IPS-18a (cell line): Measurements from ENCODE around the gene MATN1.
"Not testable (repeated sequence)": the region's sequence is repeated elsewhere in the genome, so short reads cannot be mapped to it uniquely, and the experiment has no call there.

Experiments
- H3K27ac ChIP-seq: one replicate; pipeline ENCODE4 v1.5.1; 2013; ENCODE audit warnings: low read length
- H3K27me3 ChIP-seq: one replicate; pipeline ENCODE4 v1.6.1; 2013; ENCODE audit warnings: mild to moderate bottlenecking, low read length; ENCODE audit not compliant: control insufficient read depth, insufficient read depth
- H3K36me3 ChIP-seq: one replicate; pipeline ENCODE4 v1.6.1; 2013; ENCODE audit warnings: low read depth, low read length; ENCODE audit not compliant: control insufficient read depth
- H3K4me1 ChIP-seq: one replicate; pipeline ENCODE4 v1.6.1; 2013; ENCODE audit warnings: low read depth, low read length; ENCODE audit not compliant: control insufficient read depth
- H3K4me3 ChIP-seq: one replicate; pipeline ENCODE4 v1.5.1; 2013; ENCODE audit warnings: low read length
- H3K9ac ChIP-seq: one replicate; pipeline ENCODE4 v1.6.1; 2013; ENCODE audit warnings: mild to moderate bottlenecking, low read length, moderate library complexity
- H3K9me3 ChIP-seq: one replicate; pipeline ENCODE4 v1.6.1; 2013; ENCODE audit warnings: low read depth, low read length; ENCODE audit not compliant: control insufficient read depth

Gene MATN1

DNA sequence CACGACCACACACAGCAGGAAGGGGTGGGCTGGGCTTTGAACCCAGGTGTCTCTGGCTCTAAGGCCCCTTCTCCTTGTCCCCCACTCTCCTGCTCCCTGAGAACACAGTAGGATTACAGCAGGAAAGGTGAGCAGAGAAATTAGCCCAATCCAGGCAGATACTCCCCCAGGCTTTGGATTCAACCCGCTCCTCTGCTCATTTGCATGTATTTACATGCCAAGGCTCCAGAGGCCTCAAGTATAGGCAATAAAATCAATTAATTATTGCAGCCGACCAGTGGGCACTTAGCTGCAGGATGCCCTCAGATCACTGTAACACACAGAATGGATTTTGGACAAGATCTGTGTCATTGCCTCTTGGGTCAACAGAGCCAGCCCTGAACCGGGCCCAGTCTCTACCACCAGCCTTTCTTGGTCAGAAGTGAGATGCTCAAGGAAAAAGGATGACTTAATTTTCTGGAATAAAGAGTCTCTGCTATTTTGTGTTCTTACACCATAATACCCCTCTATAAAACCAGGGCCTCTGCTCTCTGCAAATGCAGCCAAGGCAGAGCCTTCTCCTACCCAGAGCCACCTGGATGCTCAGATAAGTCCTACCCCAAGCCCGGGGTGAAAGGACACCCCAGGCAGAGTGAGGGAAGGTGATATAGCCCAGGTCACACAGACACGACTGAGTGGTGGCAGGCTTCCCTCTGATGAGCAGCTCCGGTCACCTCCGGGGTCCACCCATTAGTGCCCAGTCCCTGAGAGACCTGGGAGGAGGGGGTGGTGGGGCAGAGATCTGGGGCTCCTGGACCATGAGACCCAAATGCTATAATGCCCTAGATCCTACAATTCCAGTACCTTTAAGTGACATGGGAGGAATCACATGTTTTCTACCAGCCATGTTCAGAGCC lies 28.9 kb downstream of the MATN1 start:
- Histone ChIP-seq H3K36me3 (no peaks in the 10 kb centered on the region), H3K9ac (no peak overlapping the region), H3K9me3 (no peaks in the 10 kb centered on the region), H3K4me3 (no peak overlapping the region), H3K27ac (no peak overlapping the region), H3K27me3 (no peaks in the 10 kb centered on the region), H3K4me1 (peaks cover 8% of the 10 kb centered on the region)

DNA sequence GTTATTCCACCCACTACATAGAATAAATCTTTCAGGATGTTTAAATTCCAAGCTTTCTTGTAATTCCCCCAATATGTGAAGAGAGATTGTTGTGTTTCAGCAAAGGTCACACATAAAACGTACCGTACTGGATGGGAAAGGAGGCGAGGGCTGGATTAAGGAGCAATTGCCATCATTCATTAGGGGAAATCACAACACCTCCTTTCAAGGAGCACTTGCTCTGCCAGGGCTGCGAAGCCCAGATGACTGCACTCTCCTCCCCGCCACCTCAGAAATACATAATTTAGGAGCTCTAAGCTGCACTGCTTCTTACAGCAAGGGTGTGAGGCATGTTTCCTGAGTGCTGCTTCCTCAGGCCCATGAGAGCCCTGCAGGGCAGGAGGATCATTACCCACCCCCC lies 29.6 kb downstream of the MATN1 start:
- Histone ChIP-seq H3K9me3 (no peaks in the 10 kb centered on the region), H3K27me3 (no peaks in the 10 kb centered on the region), H3K4me1 (peaks cover 8% of the 10 kb centered on the region), H3K9ac (no peak overlapping the region), H3K4me3 (no peak overlapping the region), H3K36me3 (no peaks in the 10 kb centered on the region), H3K27ac (no peak overlapping the region)

DNA sequence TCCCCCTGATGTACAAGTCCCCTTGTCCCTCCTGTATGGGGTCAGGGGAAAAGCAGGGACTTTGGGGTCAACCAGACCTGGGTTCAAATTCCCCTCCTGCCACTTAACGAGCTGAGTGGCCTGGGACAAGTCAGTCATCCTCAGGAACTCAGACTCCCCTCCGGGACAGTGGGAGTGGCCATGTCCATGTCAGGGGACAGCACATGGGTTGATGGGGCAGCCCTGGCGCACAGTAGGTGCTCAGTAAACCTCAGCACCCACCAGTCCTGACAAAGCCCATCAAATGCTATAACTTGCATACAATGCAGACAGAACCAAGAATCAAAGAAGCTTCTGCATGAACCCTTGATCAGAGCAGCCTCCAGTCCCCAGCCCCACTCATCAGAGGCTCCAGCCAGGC lies 30.0 kb downstream of the MATN1 start:
- Histone ChIP-seq H3K36me3 (no peaks in the 10 kb centered on the region), H3K9me3 (no peaks in the 10 kb centered on the region), H3K4me1 (peaks cover 8% of the 10 kb centered on the region), H3K27me3 (no peaks in the 10 kb centered on the region), H3K27ac (no peak overlapping the region), H3K4me3 (no peak overlapping the region), H3K9ac (no peak overlapping the region)

DNA sequence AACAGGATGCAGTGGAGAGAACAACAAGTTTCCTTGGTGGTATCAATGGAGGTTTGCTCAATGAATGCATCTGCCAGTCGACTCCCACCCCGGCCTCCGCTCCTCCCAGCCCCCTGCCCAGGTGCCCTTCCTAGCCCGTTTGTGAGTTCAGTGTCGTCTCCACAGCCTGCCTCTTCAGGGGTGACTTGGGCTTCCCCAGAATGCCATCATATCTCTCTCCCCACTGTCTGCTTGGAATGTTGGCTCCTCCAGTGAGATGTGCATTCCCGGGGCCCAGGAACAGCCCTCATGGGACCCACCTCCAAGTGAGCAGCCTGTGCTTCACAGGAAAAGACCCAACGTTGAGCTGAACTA lies 30.5 kb downstream of the MATN1 start:
- Histone ChIP-seq H3K36me3 (no peaks in the 10 kb centered on the region), H3K27ac (no peak overlapping the region), H3K9ac (no peak overlapping the region), H3K9me3 (no peaks in the 10 kb centered on the region), H3K4me1 (peaks cover 8% of the 10 kb centered on the region), H3K4me3 (no peak overlapping the region), H3K27me3 (no peaks in the 10 kb centered on the region)

DNA sequence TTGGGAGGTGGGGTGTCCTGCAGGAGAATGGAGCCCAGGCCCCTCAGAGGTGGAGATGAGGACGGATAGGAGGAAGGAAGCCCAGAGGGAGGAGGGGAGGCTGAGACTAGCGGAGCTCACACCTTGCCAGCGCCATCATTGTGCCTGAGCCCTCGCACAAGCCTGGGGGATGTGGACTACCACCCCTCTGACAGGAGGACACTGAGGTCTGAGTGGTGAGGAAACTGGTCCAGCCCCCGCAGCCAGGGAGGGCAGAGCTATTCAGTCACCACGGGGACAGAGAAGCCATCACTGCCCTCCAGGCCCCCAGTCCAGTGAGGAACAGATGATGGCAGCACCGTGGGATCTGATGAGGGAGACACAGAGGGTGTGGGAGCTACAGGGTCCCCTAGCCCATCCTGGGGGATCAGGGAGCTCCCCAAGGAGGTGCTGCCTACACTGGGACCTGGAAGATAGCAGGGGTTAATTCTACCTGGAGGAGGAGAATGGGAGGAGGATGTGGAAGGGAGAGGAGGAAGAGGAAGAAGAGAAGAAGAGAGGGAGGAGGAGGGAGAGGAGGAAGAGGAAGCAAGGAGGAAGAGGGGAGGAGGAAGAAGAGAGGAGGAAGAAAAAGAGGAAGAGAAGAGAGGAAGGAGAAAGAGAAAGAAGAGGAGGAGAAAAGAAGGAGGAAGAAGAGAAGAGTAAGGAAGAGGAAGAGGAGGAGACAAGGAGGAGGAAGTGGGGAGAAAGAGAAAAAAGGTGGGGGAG lies 31.0 kb downstream of the MATN1 start:
- Histone ChIP-seq H3K36me3 (no peaks in the 10 kb centered on the region), H3K27ac (no peak overlapping the region), H3K4me3 (no peak overlapping the region), H3K4me1 (peaks cover 8% of the 10 kb centered on the region), H3K27me3 (no peaks in the 10 kb centered on the region), H3K9ac (no peak overlapping the region), H3K9me3 (no peaks in the 10 kb centered on the region)

DNA sequence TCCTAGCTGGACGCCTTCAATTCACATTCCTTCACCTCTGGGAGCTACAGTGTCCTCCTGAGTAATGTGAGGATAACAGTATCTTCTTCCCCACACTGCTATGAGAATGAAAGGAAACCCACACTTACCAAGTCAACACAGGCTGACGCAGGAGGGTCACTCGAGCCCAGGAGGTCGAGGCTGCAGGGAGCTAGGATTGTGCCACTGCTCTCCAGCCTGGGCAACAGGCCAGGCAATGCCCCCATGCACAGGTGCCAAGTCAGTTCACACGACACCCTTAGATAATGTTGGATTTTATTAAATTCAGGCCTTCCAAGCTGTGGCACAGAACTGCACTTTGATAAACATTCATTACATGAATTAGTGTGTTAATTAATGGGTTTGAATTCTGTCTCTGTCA lies 31.9 kb downstream of the MATN1 start:
- Histone ChIP-seq H3K27me3 (no peaks in the 10 kb centered on the region), H3K9me3 (no peaks in the 10 kb centered on the region), H3K4me1 (peaks cover 8% of the 10 kb centered on the region), H3K4me3 (no peak overlapping the region), H3K9ac (no peak overlapping the region), H3K27ac (no peak overlapping the region), H3K36me3 (no peaks in the 10 kb centered on the region)

DNA sequence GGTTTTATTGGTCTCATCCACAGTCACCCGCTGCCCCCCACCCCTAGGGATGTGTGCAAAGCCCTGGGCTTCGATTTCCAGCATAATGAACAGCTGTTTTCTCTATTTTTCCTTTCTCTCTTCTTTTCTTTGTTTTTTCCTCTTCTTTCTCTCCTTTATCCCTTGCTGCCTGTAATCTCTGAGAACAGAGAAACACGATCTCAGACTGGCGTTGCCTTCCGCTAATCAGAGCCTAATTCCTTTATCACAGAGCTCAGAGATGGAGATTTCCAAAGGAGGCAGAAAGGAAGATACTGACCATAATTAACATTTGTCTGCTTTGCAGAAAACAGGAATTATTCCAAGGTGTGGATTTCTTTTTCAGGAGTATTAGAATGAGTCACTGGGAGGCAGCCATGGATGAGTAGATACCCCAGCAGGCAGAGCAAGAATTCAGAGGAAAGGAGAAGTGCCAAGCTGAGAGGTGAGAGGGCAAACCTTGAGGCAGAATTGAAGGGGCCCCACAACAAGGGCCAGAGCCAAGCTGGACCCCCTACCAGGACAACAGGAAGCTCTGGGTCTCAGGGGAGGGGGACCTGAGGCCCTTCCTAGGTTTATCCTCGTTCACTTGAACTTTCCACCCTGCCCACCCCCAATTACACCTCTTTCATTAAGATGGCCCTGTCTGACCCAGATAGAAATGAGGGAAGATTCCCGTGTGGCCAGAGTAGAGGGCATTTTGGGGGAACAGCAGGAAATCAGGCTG lies 33.3 kb downstream of the MATN1 start:
- peaks cover 14% of the 10 kb centered on the region for H3K4me1 ChIP-seq
- no peak overlapping the region for H3K9ac ChIP-seq
- no peaks in the 10 kb centered on the region for H3K36me3 ChIP-seq
- H3K27ac ChIP-seq: no peak overlapping the region
- no peaks in the 10 kb centered on the region for H3K27me3 ChIP-seq
- H3K4me3 ChIP-seq: no peak overlapping the region
- H3K9me3 ChIP-seq: no peaks in the 10 kb centered on the region

DNA sequence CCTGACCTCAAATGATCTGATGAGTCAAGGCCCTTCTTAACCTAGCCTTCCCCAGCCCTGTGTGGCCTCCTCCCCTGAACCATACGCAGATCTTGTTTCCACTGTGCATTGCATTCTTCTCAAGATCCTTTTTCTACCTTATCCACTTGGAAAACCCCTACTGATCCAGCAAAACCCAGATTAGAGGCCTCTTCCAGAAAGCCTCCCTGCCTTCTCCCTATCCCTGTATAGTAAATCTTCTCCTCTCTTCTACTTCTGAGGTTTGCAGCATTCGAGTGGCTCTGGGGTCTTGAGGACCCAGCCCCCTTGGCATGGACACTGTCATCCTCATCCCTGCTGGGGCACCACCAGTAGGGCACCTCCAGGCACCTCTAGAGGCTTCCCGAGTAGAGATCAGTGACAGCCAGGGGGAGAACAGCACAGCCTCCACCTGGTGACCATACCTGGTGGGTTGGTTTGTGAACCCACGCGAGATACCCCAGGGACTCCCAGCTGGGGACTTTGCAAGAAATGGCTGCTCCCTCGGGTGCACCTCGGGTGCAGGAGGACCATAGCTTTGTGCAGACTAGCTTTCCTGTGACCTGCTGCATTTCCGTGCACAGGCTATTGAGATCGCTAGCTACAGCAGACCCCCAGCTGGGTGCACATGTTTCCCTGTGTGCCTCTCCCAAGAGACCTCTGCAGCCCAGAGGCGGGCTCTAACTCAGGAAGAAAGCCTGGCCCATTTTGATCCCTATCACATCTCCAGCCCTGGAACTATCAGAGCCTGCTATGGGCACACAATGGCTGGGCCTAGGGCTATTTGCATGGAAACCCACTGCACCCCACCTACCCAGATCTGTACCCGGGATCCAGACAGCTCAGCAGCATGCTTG lies 34.2 kb downstream of the MATN1 start:
- no peaks in the 10 kb centered on the region for H3K36me3 ChIP-seq
- peaks cover 14% of the 10 kb centered on the region for H3K4me1 ChIP-seq
- no peak overlapping the region for H3K9ac ChIP-seq
- H3K9me3 ChIP-seq: no peaks in the 10 kb centered on the region
- H3K27me3 ChIP-seq: peaks cover 7% of the 10 kb centered on the region
- H3K27ac ChIP-seq: no peak overlapping the region
- no peak overlapping the region for H3K4me3 ChIP-seq

DNA sequence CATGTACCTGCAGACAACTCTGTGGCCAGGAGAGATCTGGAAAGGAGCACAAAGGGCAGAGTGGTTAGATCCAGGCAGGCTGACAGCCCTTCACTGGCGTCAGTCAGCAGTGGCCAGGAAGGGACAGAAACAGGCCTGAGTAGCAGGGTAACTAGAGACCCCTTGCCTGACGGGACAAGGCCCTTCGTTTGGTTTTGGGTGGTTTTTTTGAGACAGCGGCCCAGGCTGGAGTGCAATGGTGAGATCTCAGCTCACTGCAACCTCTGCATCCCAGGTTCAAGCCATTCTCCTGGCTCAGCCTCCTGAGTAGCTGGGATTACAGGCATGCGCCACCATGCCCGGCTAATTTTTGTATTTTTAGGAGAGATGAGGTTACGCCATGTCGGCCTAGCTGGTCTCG lies 34.9 kb downstream of the MATN1 start:
- H3K27me3 ChIP-seq, H3K36me3 ChIP-seq, H3K9me3 ChIP-seq, H3K9ac ChIP-seq, H3K27ac ChIP-seq, H3K4me3 ChIP-seq: not testable (repeated sequence)
- peaks cover 14% of the 10 kb centered on the region for H3K4me1 ChIP-seq

DNA sequence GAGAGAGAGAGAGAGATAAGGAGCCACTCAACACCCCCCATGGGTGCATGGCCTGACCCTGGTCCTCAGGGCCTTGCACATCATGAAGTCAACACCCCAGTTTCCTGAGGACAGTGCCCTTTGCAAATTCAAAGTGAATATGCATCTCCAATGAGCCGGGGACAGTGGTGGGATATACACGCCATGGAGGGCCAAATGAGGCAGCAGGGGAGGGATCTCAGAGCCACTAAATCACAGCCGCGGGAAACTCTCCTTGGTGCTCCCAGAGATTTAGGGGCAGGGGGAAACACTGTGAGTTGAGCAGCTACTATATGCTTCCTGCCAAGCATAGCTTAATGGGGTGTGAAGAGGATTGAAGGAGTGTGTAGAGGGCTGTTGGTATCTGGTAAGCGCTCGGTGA lies 35.5 kb downstream of the MATN1 start:
- H3K36me3 ChIP-seq: no peaks in the 10 kb centered on the region
- H3K9ac ChIP-seq: no peak overlapping the region
- H3K4me1 ChIP-seq: peaks cover 14% of the 10 kb centered on the region
- no peak overlapping the region for H3K4me3 ChIP-seq
- H3K9me3 ChIP-seq: no peaks in the 10 kb centered on the region
- no peak overlapping the region for H3K27ac ChIP-seq
- H3K27me3 ChIP-seq: peaks cover 8% of the 10 kb centered on the region
